Gastroesophageal sphincter (tissue), 4 donors: ENCODE measurements around the gene L3HYPDH. TPM values are rescaled to one million over a fixed set of nuclear protein-coding genes. Genes with fewer than 3 reads are reported as not detected.

Source experiments
- ATAC-seq: fragments of 150-250 bp; one replicate; pipeline ENCODE4 v1.9.1; 2016; ENCODE audit warnings: mild to moderate bottlenecking, moderate library complexity
- H3K27ac ChIP-seq, 4 donors: fragments of 200-600 bp; sonication (generic) in 3 of 4; 1 replicate in 3 of 4; 2 replicates in 1 of 4; pipeline ENCODE4 v1.5.1; 2016 to 2019
- H3K27me3 ChIP-seq: fragments of 200-600 bp; sonication (generic); one replicate; pipeline ENCODE4 v1.5.1; 2019
- H3K36me3 ChIP-seq, 2 donors: fragments of 200-600 bp; sonication (generic); one replicate each; pipeline ENCODE4 v1.5.1; 2019; ENCODE audit warnings: control low read depth in 1 of 2
- H3K4me1 ChIP-seq, 3 donors: fragments of 200-600 bp; sonication (generic); 1 replicate in 2 of 3; 2 replicates in 1 of 3; pipeline ENCODE4 v1.5.1; 2016 to 2019; ENCODE audit warnings: control low read depth in 2 of 3
- H3K4me3 ChIP-seq, 2 donors: fragments of 200-600 bp; sonication (generic); one replicate each; pipeline ENCODE4 v1.5.1; 2019; ENCODE audit warnings: mild to moderate bottlenecking in 1 of 2, moderate library complexity in 1 of 2
- H3K9me3 ChIP-seq, 3 donors: fragments of 200-600 bp; sonication (generic); one replicate each; pipeline ENCODE4 v1.5.1; 2017 to 2019; ENCODE audit warnings: control low read depth in 2 of 3
- CTCF ChIP-seq, 4 experiments: fragments of 200-600 bp in 2 of 4; fragments of 450-650 bp in 2 of 4; sonication (generic) in 1 of 4; IDR thresholded peaks; one replicate each; pipeline ENCODE4 v1.5.1; 2017 to 2019; ENCODE audit warnings: antibody characterized with exemption in 4 of 4, mild to moderate bottlenecking in 2 of 4, moderate library complexity in 2 of 4
- EP300 ChIP-seq: sonication (generic); formaldehyde crosslinking; IDR thresholded peaks from one replicate; pipeline ENCODE4 v1.6.1; 2017; ENCODE audit warnings: antibody characterized with exemption, mild to moderate bottlenecking
- POLR2A ChIP-seq, 2 donors: fragments of 450-650 bp; IDR thresholded peaks; one replicate each; pipeline ENCODE4 v1.6.1; 2017; ENCODE audit warnings: antibody characterized with exemption in 2 of 2, mild to moderate bottlenecking in 2 of 2, moderate library complexity in 1 of 2
- POLR2AphosphoS5 ChIP-seq: sonication (generic); formaldehyde crosslinking; IDR thresholded peaks from one replicate; pipeline ENCODE4 v1.6.1; 2017; ENCODE audit warnings: antibody characterized with exemption
- WGBS, 2 donors: methylation state at CpG; one replicate each; pipeline ENCODE4 v1.1.5; 2018; ENCODE audit warnings: low coverage in 1 of 2; 5-methylcytosine and 5-hydroxymethylcytosine counted together
- total RNA-seq, 4 donors: library from RNA; depleted of rRNA; stranded (reverse); fragments of >200 nt; gene quantifications; one replicate each; pipeline ENCODE4 v1.1.0, GENCODE V29; 2016

L3HYPDH gene
- total RNA-seq, 4 donors from 2014 or later, result 24.5 to 37.7 (median 33.3) TPM

GRCh38 chr14:59465316-59466135, 18.7 kb downstream of the L3HYPDH start, which contains the start of gene GPR135:
TSS of gene GPR135 (minus strand) at chr14:59465380. CDS start at chr14:59465226, 154 bp downstream.
- Histone ChIP-seq H3K36me3 (peaks cover 0 to 12% of the 10 kb centered on the region in 2 donors), H3K27ac (peak within 1 kb of the TSS; percentile 34 to 93 (median 92)), H3K4me3 (peak within 1 kb of the TSS; percentile 64 to 86), H3K27me3 (no peaks in the 10 kb centered on the region), H3K9me3 (no peaks in the 10 kb centered on the region), H3K4me1 (peaks cover 0 to 18% (median 9%) of the 10 kb centered on the region in 3 donors)
- peak; percentile 57 for ATAC-seq
- 58 to 89% methylated on average over 8 to 12 of the region's 40 CpGs for WGBS, 2 donors
- TF ChIP-seq POLR2A (IDR thresholded peaks at IDR 0.05) (no peak), CTCF (IDR thresholded peaks at IDR 0.05) (no peak), POLR2AphosphoS5 (no peak)

- no peaks in the 10 kb centered on the region for H3K27me3 ChIP-seq
- H3K27ac ChIP-seq, result peak overlapping the region; percentile 34 to 93 (median 92)
- ATAC-seq, result peak; percentile 93
- H3K4me3 ChIP-seq, result peak overlapping the region; percentile 64 to 86
- no peaks in the 10 kb centered on the region for H3K9me3 ChIP-seq
- TF ChIP-seq CTCF (IDR thresholded peaks at IDR 0.05) (peak in 1 of 4 experiments; percentile 11), EP300 (no peak)
- peaks cover 0 to 18% (median 9%) of the 10 kb centered on the region in 3 donors for H3K4me1 ChIP-seq
- WGBS, 2 donors, result no CpG with 5 or more reads among the region's 105 CpGs
- peaks cover 0 to 11% of the 10 kb centered on the region in 2 donors for H3K36me3 ChIP-seq
Observed at GRCh38 chr14:59464486-59465315, 19.5 kb downstream of the L3HYPDH start.

GRCh38 chr14:59463787-59464485, 20.3 kb downstream of the L3HYPDH start:
- 90% methylated on average over 3 of the region's 60 CpGs; no CpG with 5 or more reads in 1 of the 2 donors for WGBS, 2 donors
- Histone ChIP-seq H3K27me3 (no peaks in the 10 kb centered on the region), H3K9me3 (no peaks in the 10 kb centered on the region), H3K27ac (peak overlapping the region; percentile 34 to 93 (median 92)), H3K4me1 (peaks cover 0 to 18% (median 9%) of the 10 kb centered on the region in 3 donors), H3K36me3 (peaks cover 0 to 11% of the 10 kb centered on the region in 2 donors), H3K4me3 (peak overlapping the region; percentile 64 to 86)
- TF ChIP-seq EP300 (no peak), CTCF (IDR thresholded peaks at IDR 0.05) (no peak), POLR2A (IDR thresholded peaks at IDR 0.05) (no peak), POLR2AphosphoS5 (no peak)
- no peak for ATAC-seq

GRCh38 chr14:59461891-59462290, 22.3 kb downstream of the L3HYPDH start:
- Histone ChIP-seq H3K4me3 (no peak overlapping the region), H3K27ac (no peak overlapping the region), H3K4me1 (peaks cover 0 to 18% (median 9%) of the 10 kb centered on the region in 3 donors), H3K36me3 (peaks cover 0 to 11% of the 10 kb centered on the region in 2 donors), H3K27me3 (no peaks in the 10 kb centered on the region), H3K9me3 (no peaks in the 10 kb centered on the region)
- WGBS, 2 donors, result 94 to 100% methylated on average over 1 of the region's 1 CpG
- no peak for TF ChIP-seq CTCF (IDR thresholded peaks at IDR 0.05)
- TF ChIP-seq POLR2AphosphoS5, result no peak
- no peak for TF ChIP-seq EP300
- TF ChIP-seq POLR2A (IDR thresholded peaks at IDR 0.05), result no peak
- ATAC-seq, result no peak
